KBM-7 (cell line): Measurements from ENCODE around the gene IL6ST.
A peak's percentile ranks its signal among the peaks of the same experiment; 100 is the strongest.
"Not testable (repeated sequence)": the region's sequence is repeated elsewhere in the genome, so short reads cannot be mapped to it uniquely, and the experiment has no call there.

Experiments
- DNase-seq: peaks from one replicate; pipeline ENCODE4 v3.0.0-alpha.2; 2015
- in situ Hi-C: fragments of 300-500 bp; cut with MboI; formaldehyde crosslinking; loops from 2 replicates; pipeline ENCODE4 v1.14.3; 2020; ENCODE audit warnings: low sequenced_read_pairs, low pct_unique_long_range_greater_than_20kb, mixed read lengths

The IL6ST gene

DNA sequence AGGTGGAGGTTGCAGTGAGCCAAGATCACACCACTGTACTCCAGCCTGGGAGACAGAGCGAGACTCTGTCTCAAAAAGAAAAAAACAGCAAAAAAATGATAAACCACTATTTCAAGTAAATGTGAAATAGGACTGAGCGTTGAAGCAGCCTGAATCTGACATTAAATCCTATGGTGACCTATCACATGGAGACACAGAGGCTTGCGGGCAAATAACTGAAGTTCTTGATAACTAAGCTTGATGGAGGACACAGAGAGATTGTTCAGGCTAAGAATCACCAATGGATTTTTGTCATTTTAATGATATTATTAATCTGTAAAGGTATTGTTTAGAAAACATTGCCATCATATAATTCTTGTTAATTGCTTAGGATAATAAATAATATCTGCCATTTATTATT, 15.7 kb upstream of the IL6ST start:
- DNase-seq: no peak
- in situ Hi-C loops: no loop called here

DNA sequence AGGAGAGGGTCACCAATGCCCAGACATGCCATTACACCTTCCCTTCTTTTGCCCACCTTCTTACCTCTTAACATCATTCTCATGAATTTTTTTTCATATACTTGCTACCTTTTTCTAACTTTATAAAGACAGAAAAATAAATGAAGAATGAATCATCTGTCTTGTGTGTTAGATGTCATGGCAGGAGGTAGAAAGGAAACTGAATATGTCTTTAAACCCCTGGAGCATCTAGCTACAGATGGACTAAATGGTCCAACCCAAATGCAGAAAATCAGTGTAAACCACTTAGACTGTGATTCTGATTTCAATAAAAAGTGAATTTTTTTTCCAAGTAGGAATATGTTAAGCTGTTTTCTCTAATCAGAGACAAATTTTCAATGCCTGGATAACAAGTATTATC, 11.8 kb upstream of the IL6ST start:
- no peak for DNase-seq
- in situ Hi-C loops: no loop called here

DNA sequence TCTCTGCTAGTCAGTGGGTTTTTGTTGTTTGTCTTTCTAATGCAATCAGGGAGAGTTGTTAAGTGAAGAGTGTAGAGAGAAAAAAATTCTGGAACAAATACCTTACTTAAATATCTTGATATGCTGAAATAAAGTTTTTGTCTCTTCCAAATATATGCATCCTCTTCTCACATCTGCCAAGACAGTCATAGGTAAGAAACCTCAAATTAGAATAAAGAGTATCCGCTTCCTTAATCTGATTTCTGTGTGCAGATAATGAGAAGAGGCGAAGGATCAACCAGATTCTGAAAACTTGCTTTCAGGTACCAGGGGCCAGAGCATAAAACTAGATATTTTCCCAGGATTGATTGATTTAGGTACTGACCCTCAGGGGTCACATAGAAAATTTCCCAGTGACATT, 11.3 kb upstream of the IL6ST start:
- DNase-seq: no peak
- in situ Hi-C loops: no loop called here

DNA sequence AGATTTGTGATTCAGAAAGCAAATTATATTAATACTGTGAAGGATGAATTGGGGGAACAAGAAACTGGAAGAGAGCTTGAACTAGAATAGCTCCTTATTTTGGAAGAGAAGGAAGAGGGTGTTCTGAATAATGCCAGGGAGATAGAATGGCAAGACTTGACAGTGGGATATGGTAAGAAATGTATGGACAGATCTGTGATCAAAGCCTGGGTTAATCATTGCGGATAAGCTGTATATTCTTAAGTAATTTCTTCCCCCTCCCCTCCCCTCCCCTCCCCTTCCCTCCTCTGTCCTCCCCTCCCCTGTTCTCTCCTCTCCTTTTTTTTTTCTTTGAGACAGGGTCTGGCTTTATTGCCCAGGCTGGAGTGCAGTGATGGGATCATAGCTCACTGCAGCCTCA, 10.1 kb upstream of the IL6ST start:
- DNase-seq: no peak

DNA sequence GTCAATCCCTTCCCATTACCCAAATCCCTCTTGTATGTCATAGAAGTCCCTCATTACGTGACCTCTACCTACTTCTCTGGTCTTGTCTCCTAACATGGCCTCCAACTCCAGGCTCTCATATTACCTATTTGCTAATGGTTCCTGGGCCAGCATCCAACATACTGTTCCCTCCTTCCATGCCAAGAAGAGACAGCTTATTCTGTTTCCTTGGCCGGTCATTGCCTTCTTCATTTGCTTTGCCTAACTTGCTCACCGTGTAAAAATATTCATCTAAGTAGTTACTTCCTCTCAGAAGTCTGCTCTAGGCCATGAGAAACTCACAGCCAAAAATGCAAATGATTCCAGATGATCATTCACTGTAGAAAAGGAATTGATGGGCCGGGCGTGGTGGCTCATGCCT, 8.9 kb upstream of the IL6ST start:
- in situ Hi-C loops: no loop called here
- DNase-seq: no peak

More for the DNA sequence above, 10.1 kb upstream of the IL6ST start:
- in situ Hi-C loops: no loop called here

GRCh38 chr5:56003179-56003578, 8.4 kb upstream of the IL6ST start:
- in situ Hi-C loops: no loop called here
- DNase-seq: no peak

- in situ Hi-C loops: no loop called here
- DNase-seq: no peak
These were observed 7.5 kb upstream of the IL6ST start for GRCh38 chr5:56002303-56002702.

DNA sequence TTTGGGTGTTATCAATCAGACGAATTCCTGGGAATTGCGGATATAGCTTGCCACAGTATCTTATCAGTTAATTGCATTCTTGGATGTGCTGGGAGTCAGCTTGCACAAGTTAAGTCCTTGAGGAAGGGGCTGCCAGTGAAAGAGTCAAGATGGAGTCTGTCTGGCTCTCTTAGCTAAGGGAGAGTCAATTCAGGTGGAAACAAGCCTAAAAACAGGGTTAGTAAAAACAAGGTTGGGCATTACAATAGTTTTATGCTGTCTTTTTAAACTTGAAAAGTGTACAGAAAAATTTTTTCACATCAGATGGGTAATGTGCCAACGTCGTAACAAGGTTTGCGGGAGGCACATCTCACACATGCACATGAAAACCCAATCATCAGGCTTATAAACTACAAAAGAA, 5.5 kb upstream of the IL6ST start:
- DNase-seq, in situ Hi-C loops: not testable (repeated sequence)

- in situ Hi-C loops: no loop called here
- DNase-seq: no peak
These were observed 4.2 kb upstream of the IL6ST start for GRCh38 chr5:55998966-55999365.

DNA sequence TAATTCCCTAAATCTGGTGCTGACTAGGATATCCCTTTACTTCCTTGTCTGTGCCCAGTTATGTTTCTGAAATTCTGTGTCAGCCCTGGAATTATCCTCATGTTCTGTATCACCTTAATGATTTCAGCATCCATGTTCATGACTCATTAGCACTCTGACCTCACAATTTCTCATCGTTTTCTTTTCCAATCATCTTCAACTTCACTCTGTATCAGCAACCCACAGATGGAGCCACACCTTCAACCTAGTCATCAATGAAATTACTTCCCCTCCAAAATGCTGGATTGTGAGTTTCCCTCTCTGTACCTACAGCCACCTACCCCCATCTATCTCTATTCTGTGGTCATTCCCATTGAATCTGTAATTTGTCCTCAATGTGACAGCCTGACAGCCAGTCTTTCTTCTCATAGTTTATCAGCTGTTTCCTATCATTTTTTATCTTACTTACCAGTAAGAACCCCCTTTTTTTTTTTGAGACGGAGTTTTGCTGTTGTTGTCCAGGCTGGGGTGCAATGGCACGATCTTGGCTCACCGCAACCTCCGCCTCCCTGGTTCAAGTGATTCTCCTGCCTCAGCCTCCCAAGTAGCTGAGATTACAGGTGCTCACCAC, 3.1 kb upstream of the IL6ST start:
- no peak for DNase-seq

GRCh38 chr5:55994998-55995914, 493 bp upstream of the IL6ST start:
- in situ Hi-C loops: no loop called here
- peak; percentile 95 for DNase-seq

More for the DNA sequence above, 3.1 kb upstream of the IL6ST start:
- in situ Hi-C loops: no loop called here

GRCh38 chr5:55993731-55994494, 850 bp downstream of the IL6ST start:
- peak; percentile 34 for DNase-seq
- in situ Hi-C loops: no loop called here

DNA sequence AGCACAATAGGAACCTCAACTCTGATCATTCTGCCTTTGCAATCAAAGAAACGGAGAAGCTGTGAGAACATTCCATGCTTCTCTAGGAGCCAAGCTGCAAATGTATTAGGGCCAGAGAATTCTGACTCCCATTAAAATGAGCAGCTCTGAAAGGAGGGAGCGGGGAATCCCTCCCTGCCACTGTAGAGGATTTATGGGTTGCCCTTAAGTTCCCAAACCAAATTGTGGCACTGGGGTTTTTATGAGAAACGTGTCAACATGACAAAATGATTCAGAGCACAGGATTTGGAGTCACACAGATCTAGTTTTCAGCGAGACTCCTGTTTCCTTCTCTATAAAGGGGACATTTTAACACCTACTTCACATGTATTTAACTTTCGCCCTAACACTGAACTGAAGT, 1.8 kb downstream of the IL6ST start:
- no peak for DNase-seq

GRCh38 chr5:55991768-55992486, 2.8 kb downstream of the IL6ST start:
- in situ Hi-C loops: no loop called here
- DNase-seq: peak; percentile 49

More for the DNA sequence above, 1.8 kb downstream of the IL6ST start:
- in situ Hi-C loops: no loop called here

- in situ Hi-C loops, DNase-seq: not testable (repeated sequence)
These were observed 3.9 kb downstream of the IL6ST start for GRCh38 chr5:55990895-55991294.

DNA sequence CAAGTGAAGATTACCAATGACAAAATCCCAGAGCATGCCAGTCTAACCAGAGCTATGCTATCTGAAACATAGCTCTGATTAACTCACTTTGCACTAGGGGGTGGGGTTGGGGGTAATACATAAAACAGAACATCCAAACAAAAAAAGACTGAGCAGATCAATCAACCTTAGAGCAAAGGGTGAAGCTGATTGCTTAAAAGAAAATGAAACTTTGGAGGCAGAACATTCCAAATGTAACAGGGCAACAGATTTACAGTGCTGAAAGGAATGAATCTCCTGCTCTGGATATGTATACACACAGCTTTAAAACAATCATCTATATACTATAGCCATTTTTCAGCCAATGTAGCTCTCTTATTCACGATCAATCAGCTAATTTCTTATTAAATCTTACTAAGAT, 4.9 kb downstream of the IL6ST start:
- no peak for DNase-seq
- in situ Hi-C loops: no loop called here

DNA sequence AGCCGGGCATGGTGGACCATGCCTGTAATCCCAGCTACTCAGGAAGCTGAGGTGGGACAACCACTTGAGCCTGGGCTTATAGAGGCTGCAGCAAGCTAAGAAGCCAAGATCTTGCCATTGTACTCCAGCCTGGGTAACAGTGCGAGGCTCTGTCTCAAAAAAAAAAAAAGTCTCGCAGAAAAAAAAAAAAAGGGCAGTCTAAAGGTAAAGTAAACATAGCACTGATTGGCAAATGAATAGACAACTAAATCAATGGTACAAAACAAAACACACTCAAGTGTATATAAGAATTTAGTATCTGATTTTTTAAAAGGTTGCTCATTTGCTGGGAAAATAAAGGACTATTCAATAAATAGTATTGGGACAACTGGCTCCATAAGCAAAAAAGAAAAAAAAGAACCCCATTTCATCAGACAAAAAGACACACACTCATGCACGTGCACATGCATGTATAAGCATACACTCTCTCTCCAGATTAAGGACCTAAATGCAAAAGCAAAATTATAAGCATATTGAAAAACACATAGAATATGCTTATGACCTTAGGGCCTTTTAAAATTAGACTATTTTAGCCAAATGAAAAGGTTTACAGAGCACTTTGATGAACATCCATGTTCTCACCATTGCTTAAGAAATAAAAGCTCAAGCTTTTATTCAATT, 5.7 kb downstream of the IL6ST start:
- no peak for DNase-seq
- in situ Hi-C loops: no loop called here

DNA sequence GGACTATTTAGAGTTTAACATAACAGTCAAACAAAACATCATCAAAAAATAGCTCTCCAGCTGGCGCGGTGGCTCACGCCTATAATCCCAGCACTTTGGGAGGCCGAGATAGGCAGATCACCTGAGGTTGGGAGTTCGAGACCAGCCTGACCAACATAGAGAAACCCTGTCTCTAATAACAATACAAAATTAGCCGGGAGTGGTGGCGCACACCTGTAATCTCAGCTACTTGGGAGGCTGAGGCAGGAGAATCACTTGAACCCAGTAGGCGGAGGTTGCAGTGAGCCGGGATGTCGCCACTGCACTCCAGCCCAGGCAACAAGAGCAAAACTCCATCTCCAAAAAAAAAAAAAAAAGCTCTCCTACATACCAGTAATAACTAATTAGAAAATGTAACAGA, 6.3 kb downstream of the IL6ST start:
- in situ Hi-C loops, DNase-seq: not testable (repeated sequence)

DNA sequence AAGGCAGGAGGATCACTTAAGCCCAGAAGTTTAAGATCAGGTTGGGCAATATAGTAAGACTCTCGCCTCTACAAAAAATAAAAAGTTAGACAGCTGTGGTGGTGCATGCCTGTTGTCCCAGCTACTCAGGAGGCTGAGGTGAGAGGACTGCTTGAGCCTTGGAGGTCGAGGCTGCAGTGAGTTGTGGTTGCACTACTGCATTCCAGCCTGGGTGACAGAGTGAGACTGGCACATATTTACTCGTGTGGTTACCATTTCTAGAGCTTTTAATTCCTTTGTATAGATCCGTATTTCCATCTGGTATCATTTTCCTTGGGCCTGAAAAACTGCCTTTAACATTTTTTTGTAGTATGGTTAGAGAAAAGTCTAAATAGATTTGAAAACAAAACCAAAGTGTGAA, 7.8 kb downstream of the IL6ST start:
- DNase-seq: no peak
- in situ Hi-C loops: no loop called here
